GM18867 (cell line): Measurements from ENCODE around the gene SOCS7.

Experiments used
- ATAC-seq: cut with Tn5 transposase; IDR thresholded peaks from one replicate; pipeline ENCODE4 v1.9.1; 2021; ENCODE audit warnings: mild to moderate bottlenecking, moderate library complexity; ENCODE audit not compliant: unreplicated experiment

Gene SOCS7

GRCh38 chr17:38358586-38359513 lies 7.2 kb downstream of the SOCS7 start:
- ATAC-seq, result no peak

GRCh38 chr17:38361694-38362465 lies 10.2 kb downstream of the SOCS7 start:
- ATAC-seq, result no peak

- ATAC-seq, result no peak
Measured at GRCh38 chr17:38363016-38363415, 11.4 kb downstream of the SOCS7 start.

GRCh38 chr17:38364741-38365140 lies 13.1 kb downstream of the SOCS7 start:
- no peak for ATAC-seq

- no peak for ATAC-seq
Measured at GRCh38 chr17:38369124-38369886, 17.7 kb downstream of the SOCS7 start.

GRCh38 chr17:38379448-38379847 lies 27.8 kb downstream of the SOCS7 start:
- no peak for ATAC-seq

- no peak for ATAC-seq
Measured at GRCh38 chr17:38395090-38395489, 43.4 kb downstream of the SOCS7 start.

- no peak for ATAC-seq
Measured at GRCh38 chr17:38397227-38397626, 45.6 kb downstream of the SOCS7 start.

GRCh38 chr17:38400286-38400685 lies 48.6 kb downstream of the SOCS7 start:
- ATAC-seq, result no peak

GRCh38 chr17:38401459-38401858 lies 49.8 kb downstream of the SOCS7 start:
- ATAC-seq, result no peak

GRCh38 chr17:38402897-38403296 lies 51.3 kb downstream of the SOCS7 start:
- ATAC-seq, result no peak

- ATAC-seq, result no peak
Measured at GRCh38 chr17:38403491-38403890, 51.8 kb downstream of the SOCS7 start.

GRCh38 chr17:38404174-38404943 lies 52.7 kb downstream of the SOCS7 start:
- ATAC-seq, result no peak

GRCh38 chr17:38405654-38406053 lies 54.0 kb downstream of the SOCS7 start:
- ATAC-seq, result no peak

GRCh38 chr17:38410201-38410600 lies 58.6 kb downstream of the SOCS7 start:
- ATAC-seq, result no peak

- ATAC-seq, result no peak
Measured at GRCh38 chr17:38415250-38416194, 63.9 kb downstream of the SOCS7 start.

- no peak for ATAC-seq
Measured at GRCh38 chr17:38416840-38417209, 65.2 kb downstream of the SOCS7 start.

- no peak for ATAC-seq
Measured at GRCh38 chr17:38417210-38417951, 65.7 kb downstream of the SOCS7 start.
